CD14-positive monocyte (primary cell): ENCODE data around the gene PLS1. TPM values are rescaled to one million over a fixed set of nuclear protein-coding genes. Genes with fewer than 3 reads are reported as not detected.

ENCODE experiments used
- DNase-seq, 3 donors: peaks; one replicate each; pipeline ENCODE4 v3.0.0-alpha.2; 2011 to 2022
- H2AFZ ChIP-seq: 2 replicates; pipeline ENCODE4 v1.6.0; 2012; ENCODE audit warnings: mild to moderate bottlenecking, low read depth, low read length, inconsistent platforms; ENCODE audit not compliant: insufficient read depth, poor library complexity, severe bottlenecking
- H3K27ac ChIP-seq, 2 donors: 1 replicate in 1 of 2; 2 replicates in 1 of 2; pipeline ENCODE4 v1.5.1; 2012 to 2013; ENCODE audit warnings: low read length in 2 of 2, control low read depth in 1 of 2, inconsistent platforms in 1 of 2, low read depth in 1 of 2, mild to moderate bottlenecking in 1 of 2
- H3K27me3 ChIP-seq, 2 donors: one replicate each; pipeline versions ENCODE4 v1.6.0 to v1.6.1; 2011 to 2013; ENCODE audit warnings: low read length in 2 of 2; ENCODE audit not compliant: control insufficient read depth in 2 of 2, insufficient read depth in 2 of 2
- H3K36me3 ChIP-seq, 2 donors: replicated peaks in 1 of 2; 1 replicate in 1 of 2; 2 replicates in 1 of 2; pipeline versions ENCODE4 v1.5.1 to v1.6.1; 2012 to 2013; ENCODE audit warnings: low read length in 2 of 2, control low read depth in 1 of 2, inconsistent platforms in 1 of 2, mild to moderate bottlenecking in 1 of 2; ENCODE audit not compliant: insufficient read depth in 2 of 2, control insufficient read depth in 1 of 2
- H3K4me1 ChIP-seq, 2 donors: 1 replicate in 1 of 2; 2 replicates in 1 of 2; pipeline versions ENCODE4 v1.5.1 to v1.6.1; 2012 to 2013; ENCODE audit warnings: low read length in 2 of 2, control low read depth in 1 of 2, inconsistent platforms in 1 of 2, mild to moderate bottlenecking in 1 of 2, moderate library complexity in 1 of 2; ENCODE audit not compliant: insufficient read depth in 2 of 2, control insufficient read depth in 1 of 2
- H3K4me2 ChIP-seq: replicated peaks from 2 replicates; pipeline ENCODE3; 2012; ENCODE audit warnings: low read length, moderate library complexity, mild to moderate bottlenecking; ENCODE audit not compliant: poor library complexity, severe bottlenecking; ENCODE audit errors: extremely low read depth
- H3K4me3 ChIP-seq, 3 experiments: fragments of 200-600 bp in 1 of 3; sonication (generic) in 1 of 3; replicated peaks in 1 of 3; 1 replicate in 2 of 3; 2 replicates in 1 of 3; pipeline ENCODE4 v1.5.1; 2011 to 2013; ENCODE audit warnings: low read length in 3 of 3, mild to moderate bottlenecking in 3 of 3, control low read depth in 2 of 3, low read depth in 2 of 3, inconsistent platforms in 1 of 3, moderate library complexity in 1 of 3
- H3K79me2 ChIP-seq: 2 replicates; pipeline ENCODE4 v1.6.0; 2012; ENCODE audit warnings: mild to moderate bottlenecking, control low read depth, inconsistent platforms, low read length, moderate library complexity; ENCODE audit not compliant: insufficient read depth
- H3K9ac ChIP-seq: 2 replicates; pipeline ENCODE4 v1.6.0; 2017; ENCODE audit warnings: low read length, mild to moderate bottlenecking; ENCODE audit not compliant: insufficient read depth, poor library complexity, severe bottlenecking
- H3K9me3 ChIP-seq, 2 donors: replicated peaks in 1 of 2; 1 replicate in 1 of 2; 2 replicates in 1 of 2; pipeline versions ENCODE4 v1.5.1 to v1.6.1; 2012 to 2013; ENCODE audit warnings: low read length in 2 of 2, control low read depth in 1 of 2; ENCODE audit not compliant: control insufficient read depth in 1 of 2, insufficient read depth in 1 of 2
- H4K20me1 ChIP-seq: 2 replicates; pipeline ENCODE4 v1.6.0; 2012; ENCODE audit warnings: mild to moderate bottlenecking, low read length, control low read depth, moderate library complexity; ENCODE audit not compliant: insufficient read depth
- H3K27ac Mint-ChIP-seq, 7 donors: one replicate each; pipeline ENCODE4 v1.8.0; 2020; ENCODE audit warnings: mild to moderate bottlenecking in 7 of 7, mixed read lengths in 7 of 7, moderate library complexity in 6 of 7, inconsistent platforms in 2 of 7
- H3K27me3 Mint-ChIP-seq, 3 donors: one replicate each; pipeline ENCODE4 v1.8.0; 2021 to 2022; ENCODE audit warnings: low read depth in 3 of 3, mild to moderate bottlenecking in 3 of 3, mixed read lengths in 3 of 3, moderate library complexity in 3 of 3, inconsistent platforms in 1 of 3
- H3K36me3 Mint-ChIP-seq, 2 donors: one replicate each; pipeline ENCODE4 v1.8.0; 2020; ENCODE audit warnings: mixed read lengths in 2 of 2, inconsistent platforms in 1 of 2, mild to moderate bottlenecking in 1 of 2
- H3K4me1 Mint-ChIP-seq: one replicate; pipeline ENCODE4 v1.8.0; 2020; ENCODE audit warnings: mild to moderate bottlenecking, mixed read lengths
- H3K4me3 Mint-ChIP-seq, 2 donors: one replicate each; pipeline ENCODE4 v1.8.0; 2020; ENCODE audit warnings: mild to moderate bottlenecking in 2 of 2, mixed read lengths in 2 of 2, moderate library complexity in 1 of 2
- H3K9me3 Mint-ChIP-seq, 7 donors: one replicate each; pipeline ENCODE4 v1.8.0; 2020 to 2022; ENCODE audit warnings: mixed read lengths in 7 of 7, mild to moderate bottlenecking in 6 of 7, moderate library complexity in 6 of 7, inconsistent platforms in 2 of 7
- CTCF ChIP-seq: fragments of 200-600 bp; IDR thresholded peaks from one replicate; pipeline ENCODE4 v1.8.0; 2022; ENCODE audit warnings: antibody characterized with exemption, mild to moderate bottlenecking
- WGBS: methylation state at CpG from one replicate; pipeline ENCODE4 v1.1.5; 2013; ENCODE audit warnings: missing lambda C conversion rate; ENCODE audit not compliant: insufficient coverage; 5-methylcytosine and 5-hydroxymethylcytosine counted together
- intact Hi-C, 2 donors: fragments of 100-400 bp; cut with micrococcal nuclease; formaldehyde crosslinking; loops; one replicate each; pipeline versions ENCODE4 v1.15.0 to v1.15.1; 2023
- polyA plus RNA-seq, 3 donors: library from polyadenylated mRNA; depleted of rRNA in 1 of 3; unstranded in 2 of 3; stranded (reverse) in 1 of 3; fragments of 300-500 nt in 2 of 3; fragments of >200 nt in 1 of 3; fragmentation: Illumina TruSeq in 2 of 3; gene quantifications; 1 replicate in 2 of 3; 2 replicates in 1 of 3; pipeline ENCODE4 v1.2.3, GENCODE V29; 2012 to 2021

The PLS1 gene
- polyA plus RNA-seq, 3 donors = 0.09 to 0.17 TPM; not detected in 1

- Histone ChIP-seq H4K20me1 (no peaks in the 10 kb centered on the region), H3K27me3 (no peaks in the 10 kb centered on the region), H3K4me1 (no peaks in the 10 kb centered on the region), H2AFZ (no peak overlapping the region), H3K36me3 (no peaks in the 10 kb centered on the region), H3K27ac (no peak overlapping the region), H3K9me3 (no peaks in the 10 kb centered on the region), H3K4me3 (no peak overlapping the region), H3K9ac (no peak overlapping the region), H3K79me2 (no peaks in the 10 kb centered on the region), H3K4me2 (no peak overlapping the region)
- Mint-ChIP-seq H3K27ac (no peak overlapping the region), H3K36me3 (no peaks in the 10 kb centered on the region), H3K9me3 (no peaks in the 10 kb centered on the region), H3K4me1 (no peaks in the 10 kb centered on the region), H3K27me3 (no peaks in the 10 kb centered on the region), H3K4me3 (no peak overlapping the region)
- no peak for TF ChIP-seq CTCF
- no CpG with 5 or more reads among the region's 2 CpGs for WGBS
- intact Hi-C loops = no loop called here
- DNase-seq = no peak
These were observed 26.2 kb downstream of the PLS1 start for GRCh38 chr3:142622405-142622804.

GRCh38 chr3:142623194-142623593 lies 27.0 kb downstream of the PLS1 start:
- Mint-ChIP-seq H3K27ac (no peak overlapping the region), H3K36me3 (no peaks in the 10 kb centered on the region), H3K27me3 (no peaks in the 10 kb centered on the region), H3K9me3 (no peaks in the 10 kb centered on the region), H3K4me3 (no peak overlapping the region), H3K4me1 (no peaks in the 10 kb centered on the region)
- Histone ChIP-seq H3K4me1 (no peaks in the 10 kb centered on the region), H3K27ac (no peak overlapping the region), H3K27me3 (no peaks in the 10 kb centered on the region), H3K36me3 (no peaks in the 10 kb centered on the region), H3K4me3 (no peak overlapping the region), H3K9ac (no peak overlapping the region), H3K79me2 (no peaks in the 10 kb centered on the region), H2AFZ (no peak overlapping the region), H3K9me3 (no peaks in the 10 kb centered on the region), H4K20me1 (no peaks in the 10 kb centered on the region), H3K4me2 (no peak overlapping the region)
- intact Hi-C loops = no loop called here
- no peak for DNase-seq
- no peak for TF ChIP-seq CTCF
